Femur (tissue), 1 donor: ENCODE measurements around the gene UMODL1.

Experiments used
- DNase-seq: peaks from one replicate; pipeline ENCODE4 v3.0.0-alpha.2; 2017

UMODL1 gene

GRCh38 chr21:42071146-42071737 lies at the start of gene UMODL1:
TSS of gene UMODL1 (plus strand) at chr21:42071317. CDS start at chr21:42071317, 0 bp downstream.
- DNase-seq = no peak

GRCh38 chr21:42021371-42022090 lies 49.6 kb upstream of the UMODL1 start:
- no peak for DNase-seq

- no peak for DNase-seq
Observed at GRCh38 chr21:42022091-42022430, 49.1 kb upstream of the UMODL1 start.

- DNase-seq = no peak
Observed at GRCh38 chr21:42022906-42023305, 48.2 kb upstream of the UMODL1 start.

GRCh38 chr21:42025376-42026081 lies 45.6 kb upstream of the UMODL1 start:
- DNase-seq = no peak

- no peak for DNase-seq
Observed at GRCh38 chr21:42026082-42026435, 45.1 kb upstream of the UMODL1 start.

- DNase-seq = no peak
Observed at GRCh38 chr21:42027085-42027821, 43.9 kb upstream of the UMODL1 start.

- no peak for DNase-seq
Observed at GRCh38 chr21:42027822-42028765, 43.0 kb upstream of the UMODL1 start.

- no peak for DNase-seq
Observed at GRCh38 chr21:42028766-42029425, 42.2 kb upstream of the UMODL1 start.

- DNase-seq = no peak
Observed at GRCh38 chr21:42030311-42030710, 40.8 kb upstream of the UMODL1 start.

GRCh38 chr21:42031241-42031640 lies 39.9 kb upstream of the UMODL1 start:
- DNase-seq = no peak

- no peak for DNase-seq
Observed at GRCh38 chr21:42031816-42032215, 39.3 kb upstream of the UMODL1 start.

- DNase-seq = no peak
Observed at GRCh38 chr21:42032266-42032665, 38.9 kb upstream of the UMODL1 start.

- DNase-seq = no peak
Observed at GRCh38 chr21:42032968-42033367, 38.1 kb upstream of the UMODL1 start.

GRCh38 chr21:42036313-42036712 lies 34.8 kb upstream of the UMODL1 start:
- no peak for DNase-seq

GRCh38 chr21:42037516-42037915 lies 33.6 kb upstream of the UMODL1 start:
- DNase-seq = no peak

GRCh38 chr21:42037943-42038342 lies 33.2 kb upstream of the UMODL1 start:
- DNase-seq = no peak

GRCh38 chr21:42038393-42038792 lies 32.7 kb upstream of the UMODL1 start:
- DNase-seq = no peak

- peak; percentile 17 for DNase-seq
Observed at GRCh38 chr21:42038826-42039425, 32.2 kb upstream of the UMODL1 start.

GRCh38 chr21:42039470-42039901 lies 31.6 kb upstream of the UMODL1 start:
- DNase-seq = no peak

GRCh38 chr21:42039911-42040351 lies 31.2 kb upstream of the UMODL1 start:
- no peak for DNase-seq
